Measurements from ENCODE around the gene AP5Z1.

AP5Z1 gene

GRCh38 chr7:4775250-4775847, at the start of gene AP5Z1:
Gene AP5Z1, plus strand, starts transcription at chr7:4775623. Its CDS starts 93 bp downstream, at chr7:4775716.
- DNase-seq: peak; percentile 94

- no peak for DNase-seq
These were observed 49.5 kb upstream of the AP5Z1 start for GRCh38 chr7:4725850-4726450.

- DNase-seq: no peak
These were observed 48.9 kb upstream of the AP5Z1 start for GRCh38 chr7:4726566-4726965.

GRCh38 chr7:4727914-4728705, 47.3 kb upstream of the AP5Z1 start:
- DNase-seq: no peak

- no peak for DNase-seq
These were observed 46.2 kb upstream of the AP5Z1 start for GRCh38 chr7:4729266-4729665.

- no peak for DNase-seq
These were observed 45.1 kb upstream of the AP5Z1 start for GRCh38 chr7:4730276-4730675.

GRCh38 chr7:4730971-4731370, 44.5 kb upstream of the AP5Z1 start:
- DNase-seq: no peak

GRCh38 chr7:4731803-4732202, 43.6 kb upstream of the AP5Z1 start:
- no peak for DNase-seq

GRCh38 chr7:4733936-4734528, 41.4 kb upstream of the AP5Z1 start:
- DNase-seq: no peak

- no peak for DNase-seq
These were observed 40.7 kb upstream of the AP5Z1 start for GRCh38 chr7:4734587-4735345.

- DNase-seq: no peak
These were observed 38.1 kb upstream of the AP5Z1 start for GRCh38 chr7:4737300-4737699.

GRCh38 chr7:4738711-4739527, 36.5 kb upstream of the AP5Z1 start:
- DNase-seq: peak; percentile 82

- no peak for DNase-seq
These were observed 35.9 kb upstream of the AP5Z1 start for GRCh38 chr7:4739528-4739992.

- DNase-seq: no peak
These were observed 34.6 kb upstream of the AP5Z1 start for GRCh38 chr7:4740796-4741195.

GRCh38 chr7:4742051-4742573, 33.3 kb upstream of the AP5Z1 start:
- DNase-seq: no peak

GRCh38 chr7:4742852-4743251, 32.6 kb upstream of the AP5Z1 start:
- no peak for DNase-seq

GRCh38 chr7:4744391-4745264, 30.8 kb upstream of the AP5Z1 start:
- peak; percentile 100 for DNase-seq

- no peak for DNase-seq
These were observed 30.0 kb upstream of the AP5Z1 start for GRCh38 chr7:4745265-4745919.

GRCh38 chr7:4745971-4746919, 29.2 kb upstream of the AP5Z1 start:
- peak; percentile 57 for DNase-seq

Data from fibroblast of upper back skin (primary cell).